ENCODE data around the gene FOXO6.

FOXO6 gene

DNA sequence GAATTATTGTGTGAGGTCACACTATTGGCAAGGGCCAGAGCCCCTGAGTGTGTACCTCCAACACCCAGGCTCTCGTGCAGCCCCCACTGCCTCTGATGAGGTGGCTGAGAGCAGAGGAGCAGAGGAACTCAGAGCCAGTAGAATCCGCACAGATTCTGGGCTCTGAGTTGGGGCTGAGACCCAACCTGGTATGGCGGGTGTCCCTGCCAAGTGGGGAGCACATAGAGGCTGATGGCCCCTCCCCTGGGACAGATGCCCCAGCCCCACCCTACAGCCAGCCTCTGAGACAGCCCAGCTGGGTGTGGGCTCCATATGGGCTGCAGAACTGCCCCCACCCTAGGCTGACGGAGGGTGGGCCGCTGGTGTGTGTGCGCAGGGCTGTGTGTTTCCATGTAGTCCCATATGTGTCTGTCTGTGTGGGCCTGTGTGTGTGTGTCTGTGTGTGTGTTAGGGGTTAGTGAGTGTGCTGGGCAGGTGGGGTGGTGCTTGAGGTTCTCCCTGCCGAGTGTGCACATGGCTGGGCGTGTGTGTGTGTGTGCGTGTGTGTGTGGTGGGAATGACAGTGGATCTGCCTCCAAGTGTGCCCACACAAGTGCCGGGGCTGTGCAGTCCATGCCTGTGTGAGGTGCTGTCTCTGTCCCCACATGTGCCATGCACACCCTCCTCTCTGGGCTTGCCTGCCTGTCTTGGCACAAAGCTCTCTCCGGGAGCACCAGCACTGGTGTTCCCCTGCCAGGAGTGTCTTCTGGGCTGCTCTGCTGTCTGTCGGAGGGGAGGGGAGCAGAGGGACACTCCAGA is 24.4 kb downstream of the FOXO6 start:
- DNase-seq (ENCODE audit: low spot score): no peak

DNA sequence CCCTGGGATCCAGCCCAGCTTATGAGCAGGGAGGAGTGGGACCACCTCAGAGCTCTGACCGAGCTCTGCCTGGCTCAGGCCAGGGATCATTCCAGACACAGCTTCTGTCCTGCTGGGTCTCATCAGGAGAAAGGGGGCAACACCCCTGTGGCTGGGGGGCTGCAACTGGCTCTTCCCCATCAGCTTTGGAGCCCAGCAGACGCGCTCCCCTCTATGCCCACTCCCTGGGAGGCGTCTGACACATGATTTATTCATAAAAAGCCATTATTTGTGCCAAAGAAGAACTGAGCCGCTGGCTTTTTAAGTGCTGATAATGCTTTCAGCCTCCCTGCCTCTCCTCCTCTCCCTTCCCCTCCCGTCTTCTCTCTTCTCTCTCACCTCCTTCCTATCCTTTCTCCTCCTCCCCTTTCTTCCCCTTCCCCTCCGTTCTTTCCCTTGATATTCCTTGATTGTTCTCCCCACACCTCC is 25.0 kb downstream of the FOXO6 start:
- DNase-seq (ENCODE audit: low spot score): no peak

DNA sequence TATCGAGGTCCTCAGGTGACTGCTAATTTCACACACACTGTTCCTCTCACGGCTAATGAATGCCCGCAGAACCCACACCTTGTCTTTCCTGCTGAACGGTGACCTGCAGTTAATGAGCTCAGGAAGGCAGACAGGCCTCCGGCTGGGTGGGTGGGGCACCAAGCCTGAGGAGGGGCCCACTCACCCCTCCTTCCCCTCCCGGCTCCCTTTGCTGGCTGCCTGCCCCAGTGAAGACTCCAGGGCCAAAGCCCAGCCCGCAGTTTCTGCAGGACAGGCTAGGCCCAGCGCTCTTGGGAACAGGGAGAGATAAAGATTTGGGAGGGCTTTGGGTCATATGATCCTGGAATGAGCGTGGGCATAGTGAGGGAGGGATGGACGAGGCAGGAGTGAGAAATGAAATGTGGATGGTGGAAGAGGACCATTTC is 26.4 kb downstream of the FOXO6 start:
- DNase-seq (ENCODE audit: low spot score): peak; percentile 86

DNA sequence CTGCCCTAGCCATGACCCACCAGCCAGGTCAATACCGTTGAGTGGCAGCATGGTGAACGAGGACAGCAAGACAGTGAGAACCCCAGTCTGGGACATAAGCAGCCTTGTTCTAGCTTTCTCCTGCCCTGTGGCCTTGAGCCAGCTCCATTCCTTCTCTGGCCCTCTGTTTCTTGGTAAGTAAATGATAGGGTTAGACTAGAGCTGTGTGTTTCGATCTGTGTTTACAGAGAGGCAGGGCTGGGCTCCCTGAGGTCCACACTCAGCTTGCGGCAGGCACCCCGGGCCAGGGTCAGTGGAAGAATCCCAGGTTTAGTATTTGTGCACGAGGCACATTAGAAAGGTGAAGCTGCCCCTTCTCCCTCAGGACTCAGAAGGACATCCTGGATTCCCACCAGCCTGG is 27.3 kb downstream of the FOXO6 start:
- DNase-seq (ENCODE audit: low spot score): no peak

DNA sequence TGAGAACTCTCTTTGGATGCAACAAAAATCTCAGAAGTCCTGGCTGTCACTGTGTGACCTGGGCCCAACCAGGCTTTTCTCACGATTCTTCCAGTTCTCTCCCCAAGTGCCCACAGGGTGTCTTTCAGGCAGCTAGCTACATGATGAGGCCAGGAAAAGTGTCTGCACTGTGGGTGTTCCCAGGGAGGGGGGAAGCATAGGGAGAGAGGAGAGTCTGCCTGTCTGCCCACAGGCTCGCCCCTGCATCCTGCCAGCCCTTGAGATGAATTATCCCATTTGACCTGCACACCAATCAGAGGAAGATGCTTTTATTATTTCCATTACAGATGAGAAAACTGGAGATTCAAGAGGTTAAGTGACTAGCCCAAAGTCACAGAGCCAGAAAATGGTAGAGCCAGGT is 27.8 kb downstream of the FOXO6 start:
- no peak for DNase-seq (ENCODE audit: low spot score)

DNA sequence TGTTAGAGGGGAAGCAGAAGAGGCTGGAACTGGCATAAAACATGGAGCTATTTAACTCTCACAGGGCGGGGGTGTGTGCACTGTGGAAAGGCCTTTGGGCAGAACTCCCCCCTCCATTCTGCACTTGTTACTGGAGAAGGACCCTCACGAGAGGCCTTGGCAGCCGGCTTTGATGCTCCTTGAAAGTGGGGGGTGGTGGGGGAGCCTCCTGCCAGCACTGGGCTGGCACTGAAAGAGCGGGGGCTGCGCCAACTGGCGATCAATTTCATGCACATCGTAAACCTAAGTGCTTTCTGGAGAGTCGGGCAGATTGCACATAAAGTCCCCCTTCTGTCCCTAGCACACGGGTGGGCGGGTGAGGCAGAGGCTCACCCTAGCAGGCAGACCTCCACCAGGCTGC is 28.9 kb downstream of the FOXO6 start:
- no peak for DNase-seq (ENCODE audit: low spot score)

DNA sequence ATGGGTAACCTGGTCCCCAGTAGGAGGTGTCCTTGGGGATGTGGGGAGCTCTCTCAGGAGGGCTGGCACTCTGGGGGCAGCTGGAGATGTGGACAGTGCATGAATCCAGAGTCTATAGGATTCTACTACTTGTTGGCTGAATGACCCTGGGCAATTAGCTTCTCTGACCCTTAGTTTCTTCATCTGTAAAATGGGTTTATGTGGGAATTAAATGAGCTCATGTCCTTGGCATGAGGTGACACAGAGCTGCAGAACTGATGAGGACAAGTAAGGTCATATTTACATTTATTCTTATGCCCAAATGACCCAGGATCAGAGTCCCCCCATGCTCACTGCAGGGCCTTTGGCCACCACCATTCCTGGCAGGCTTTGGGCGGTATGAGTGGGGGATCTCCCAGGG is 29.3 kb downstream of the FOXO6 start:
- DNase-seq (ENCODE audit: low spot score): no peak

DNA sequence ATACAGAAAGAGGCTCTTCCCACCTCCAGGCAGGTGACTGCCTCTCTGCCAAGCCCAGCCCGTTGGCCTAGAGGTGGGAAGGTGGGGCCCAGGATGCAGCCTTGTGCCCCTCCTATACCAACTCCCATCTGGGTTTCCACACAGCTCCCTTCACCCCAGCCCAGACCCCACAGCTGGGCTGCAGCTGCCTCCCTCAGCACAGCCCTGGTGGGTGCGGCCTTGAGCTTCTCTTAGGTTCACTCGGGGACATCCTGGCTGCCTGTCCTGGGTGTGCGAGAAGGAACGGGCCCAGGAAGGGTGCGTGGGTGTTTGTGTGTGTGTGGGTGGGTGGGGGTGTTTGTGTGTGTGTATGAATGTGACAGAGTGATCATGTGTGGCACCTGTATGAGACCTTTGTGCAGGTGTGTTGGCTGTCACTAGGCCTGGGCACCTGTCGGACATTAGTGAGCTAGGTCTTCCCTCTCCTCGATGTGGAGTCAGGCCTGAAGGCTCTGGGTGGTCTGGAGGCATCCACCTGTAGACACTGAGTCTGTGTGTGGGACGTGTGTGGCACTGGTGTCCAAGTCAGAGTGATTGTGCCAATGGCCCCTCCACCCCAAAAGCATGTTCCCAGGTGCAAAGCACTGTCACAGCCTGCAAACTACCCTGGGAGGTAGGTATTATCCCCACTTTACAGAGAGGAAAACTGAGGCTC is 30.7 kb downstream of the FOXO6 start:
- no peak for DNase-seq (ENCODE audit: low spot score)

DNA sequence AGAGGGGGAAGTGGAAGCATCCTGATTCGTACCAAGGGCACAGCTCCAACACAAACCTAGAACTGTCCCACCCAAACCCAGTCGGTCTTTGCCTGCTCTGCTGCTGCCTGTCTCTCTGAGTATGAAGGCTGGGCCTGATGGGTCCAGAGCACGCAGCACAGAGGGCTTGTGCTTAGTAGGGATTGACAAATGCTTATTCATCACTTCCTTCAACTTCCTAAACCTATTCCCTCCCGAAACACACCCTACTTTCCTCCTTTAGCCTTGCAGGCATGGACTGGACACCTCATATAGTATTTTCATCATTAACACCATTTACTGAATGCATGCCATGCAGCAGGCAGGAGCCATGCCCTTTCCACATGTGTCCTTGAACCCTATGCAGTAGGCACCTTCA is 31.3 kb downstream of the FOXO6 start:
- no peak for DNase-seq (ENCODE audit: low spot score)

DNA sequence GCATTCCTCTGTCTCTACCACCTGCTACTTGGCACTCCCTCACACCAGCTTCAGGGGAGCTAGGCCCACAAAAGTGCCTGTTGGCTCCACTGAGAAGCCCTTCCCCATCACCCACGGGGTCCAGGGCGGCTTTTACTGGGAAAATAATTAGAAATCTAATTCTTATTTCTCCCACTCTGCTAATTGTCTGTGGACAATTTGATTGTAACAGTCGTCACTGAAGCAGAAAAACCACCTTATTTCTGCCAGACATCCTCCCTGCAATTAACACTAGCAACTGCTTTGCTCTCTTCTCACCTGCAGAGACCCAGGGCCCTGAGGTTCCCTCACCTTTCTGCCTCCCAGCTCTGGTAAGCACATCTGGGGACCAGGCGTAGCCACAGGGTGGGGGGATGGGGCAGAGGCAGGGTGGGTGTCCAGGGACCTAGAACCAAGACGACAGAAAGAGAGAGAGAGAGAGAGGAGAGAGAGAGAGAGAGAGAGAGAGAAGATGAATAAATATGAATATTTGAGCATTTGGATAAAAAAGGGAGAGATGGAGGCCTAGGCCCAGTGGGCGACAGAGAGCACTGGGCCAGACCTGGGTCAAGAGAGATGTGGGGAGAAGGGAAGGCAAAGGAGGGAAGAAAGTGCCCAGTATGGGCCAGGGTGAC is 32.6 kb downstream of the FOXO6 start:
- DNase-seq (ENCODE audit: low spot score): no peak

DNA sequence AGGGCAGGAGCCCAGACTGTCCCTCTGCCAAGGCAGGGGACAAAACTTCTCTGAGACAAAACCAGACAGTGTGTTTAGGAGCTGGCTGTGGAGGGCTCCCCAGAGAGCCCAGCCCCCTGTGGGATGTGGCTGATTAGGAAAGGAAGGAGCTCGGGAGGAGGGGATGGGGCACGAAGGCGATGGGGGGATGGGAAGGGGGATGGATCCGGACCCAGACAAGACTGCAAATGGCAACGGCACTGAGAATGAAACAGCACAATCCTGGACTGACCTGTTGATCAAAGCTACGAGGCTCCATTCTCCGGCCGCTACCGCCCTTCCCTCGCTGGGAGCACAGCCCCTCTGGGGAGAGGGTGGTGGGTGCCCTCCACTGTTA is 33.1 kb downstream of the FOXO6 start:
- peak; percentile 47 for DNase-seq (ENCODE audit: low spot score)

DNA sequence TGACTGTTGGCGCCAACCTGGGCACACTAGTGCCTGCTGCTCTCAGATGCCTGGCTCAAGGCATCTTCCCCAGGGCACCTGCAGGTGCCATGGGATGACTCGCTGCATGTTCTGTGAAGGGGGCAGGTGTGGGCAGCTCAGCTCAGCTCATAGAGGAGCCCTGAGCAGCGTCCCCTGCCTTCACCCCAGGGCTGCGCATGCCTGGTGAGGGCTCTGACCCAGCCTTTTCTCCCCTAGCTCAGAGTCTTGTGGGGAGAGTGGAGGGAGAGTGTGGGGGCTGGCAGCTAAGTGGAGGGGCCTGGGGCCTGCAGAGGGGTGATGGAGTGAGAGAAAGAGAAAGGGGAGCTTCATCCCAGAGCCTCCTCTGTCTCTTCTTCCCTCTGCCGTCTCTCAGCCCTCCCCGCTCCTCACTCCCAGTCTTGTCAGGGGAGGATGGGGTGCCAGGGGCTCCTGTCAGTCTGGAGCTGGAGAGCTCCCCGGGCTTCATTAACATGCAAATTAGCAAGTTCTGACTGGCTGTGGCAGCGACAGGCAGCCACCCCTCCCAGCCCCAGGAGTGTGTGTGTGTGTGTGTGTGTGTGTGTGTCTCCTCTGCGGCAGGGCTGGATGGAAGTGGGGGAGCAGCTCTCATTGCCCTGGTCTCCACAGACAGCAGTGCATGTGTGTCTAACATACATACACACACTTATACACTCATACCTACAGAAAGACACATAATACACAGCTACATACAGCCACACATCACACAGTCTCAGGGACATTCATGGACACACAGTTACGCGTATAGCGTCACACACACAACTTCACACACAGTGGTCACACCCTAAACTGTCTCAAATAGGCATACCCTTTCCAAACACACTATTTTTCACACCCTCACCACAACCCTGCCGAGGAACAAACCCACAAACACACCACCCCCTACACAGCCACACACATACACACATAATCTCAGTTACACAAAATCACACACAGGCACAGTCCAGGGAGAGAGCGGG is 34.0 kb downstream of the FOXO6 start:
- DNase-seq (ENCODE audit: low spot score): peak; percentile 60

DNA sequence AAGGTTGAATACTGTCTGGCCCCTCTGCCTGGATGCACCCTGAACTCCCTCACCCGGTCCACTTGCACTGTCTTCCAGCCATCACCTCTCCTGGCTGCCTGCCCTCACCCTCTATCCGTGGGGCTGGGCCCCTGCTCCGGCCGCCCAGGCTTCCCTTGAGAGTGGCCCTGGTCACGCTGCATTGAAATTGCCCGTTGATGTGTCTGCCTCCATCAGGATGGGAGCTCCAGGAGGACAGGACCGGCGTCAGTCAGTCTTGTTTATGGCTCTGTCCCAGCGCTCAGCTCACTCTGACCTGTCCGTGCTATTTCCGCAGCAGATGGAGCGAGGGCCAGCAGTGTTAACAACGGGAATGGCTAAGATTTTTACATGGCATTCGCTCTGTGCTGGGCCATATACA is 34.9 kb downstream of the FOXO6 start:
- DNase-seq (ENCODE audit: low spot score): no peak

DNA sequence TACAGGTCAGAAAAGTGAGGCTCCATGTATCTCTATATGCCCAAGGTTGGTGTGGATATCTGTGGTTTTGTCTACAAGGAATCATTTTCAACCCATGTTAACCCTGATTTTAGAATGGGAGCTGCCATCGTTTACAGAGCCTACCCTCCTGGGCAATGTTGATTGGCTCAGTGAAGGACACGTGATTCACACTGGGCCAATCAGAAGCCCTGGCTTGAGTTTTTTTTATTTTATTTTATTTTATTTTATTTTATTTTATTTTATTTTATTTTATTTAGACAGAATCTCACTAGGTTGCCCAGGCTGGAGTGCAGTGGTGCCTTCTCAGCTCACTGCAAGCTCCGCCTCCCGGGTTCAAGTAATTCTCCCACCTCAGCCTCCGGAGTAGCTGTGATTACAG is 35.8 kb downstream of the FOXO6 start:
- DNase-seq (ENCODE audit: low spot score): no peak

DNA sequence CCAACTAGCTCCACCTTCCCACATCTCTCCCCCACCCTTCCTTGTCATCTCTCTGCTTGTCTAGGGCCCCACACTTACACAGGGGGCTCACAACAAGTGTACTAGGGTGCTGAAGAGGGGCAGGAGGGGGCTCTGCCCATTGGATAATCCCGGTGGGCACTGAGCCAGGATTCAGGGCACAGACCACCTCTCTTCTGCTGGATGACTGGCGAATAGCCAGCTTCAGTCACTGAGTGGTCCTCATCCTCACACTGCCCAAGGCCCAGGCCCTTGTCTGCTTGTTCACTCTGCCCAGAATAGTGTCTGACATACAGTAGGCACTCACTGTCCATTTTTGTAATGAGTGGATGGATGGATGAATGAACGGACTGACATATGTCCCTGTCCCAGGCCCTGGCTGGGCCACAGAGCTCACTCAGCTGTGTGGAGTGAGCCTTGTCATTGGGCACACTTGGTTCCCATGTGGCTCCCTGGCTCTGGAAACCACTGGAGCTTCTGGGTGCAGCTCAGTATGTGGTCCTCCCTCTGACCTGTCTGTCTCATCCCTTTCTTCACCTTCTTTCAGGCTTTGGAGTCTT is 36.6 kb downstream of the FOXO6 start:
- DNase-seq (ENCODE audit: low spot score): no peak

DNA sequence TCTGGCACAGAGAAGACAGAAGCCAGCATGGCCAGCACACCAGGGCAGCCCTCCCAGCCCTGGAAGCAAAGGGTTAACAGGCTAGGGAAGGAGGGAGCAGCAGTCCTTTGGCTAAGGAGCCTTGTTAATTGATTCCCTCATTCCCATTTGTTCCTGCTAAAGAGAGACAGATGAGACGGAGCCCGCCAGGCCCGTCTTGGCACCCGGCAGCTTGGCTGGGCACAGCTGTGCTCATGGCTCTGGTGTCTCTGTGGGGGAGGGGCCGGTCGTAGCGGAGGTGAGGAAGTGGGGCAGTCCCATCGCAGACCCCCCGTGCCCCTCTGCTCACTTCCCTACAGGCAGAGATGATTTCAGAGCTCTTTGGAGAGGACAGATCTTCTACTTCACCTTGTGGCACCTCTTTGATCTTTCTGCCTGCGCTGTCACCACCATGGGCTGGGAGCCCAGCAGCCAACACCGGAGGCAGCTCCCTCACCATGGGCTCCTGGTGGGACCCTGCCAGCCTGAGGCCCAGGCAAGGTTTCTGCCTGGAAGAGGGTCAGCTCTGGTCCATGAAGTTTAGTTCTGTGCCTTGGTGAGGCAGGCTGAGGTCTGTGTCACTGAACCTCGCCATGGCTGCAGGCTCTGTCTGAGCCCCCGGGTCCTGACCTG is 38.0 kb downstream of the FOXO6 start:
- peak; percentile 82 for DNase-seq (ENCODE audit: low spot score)

DNA sequence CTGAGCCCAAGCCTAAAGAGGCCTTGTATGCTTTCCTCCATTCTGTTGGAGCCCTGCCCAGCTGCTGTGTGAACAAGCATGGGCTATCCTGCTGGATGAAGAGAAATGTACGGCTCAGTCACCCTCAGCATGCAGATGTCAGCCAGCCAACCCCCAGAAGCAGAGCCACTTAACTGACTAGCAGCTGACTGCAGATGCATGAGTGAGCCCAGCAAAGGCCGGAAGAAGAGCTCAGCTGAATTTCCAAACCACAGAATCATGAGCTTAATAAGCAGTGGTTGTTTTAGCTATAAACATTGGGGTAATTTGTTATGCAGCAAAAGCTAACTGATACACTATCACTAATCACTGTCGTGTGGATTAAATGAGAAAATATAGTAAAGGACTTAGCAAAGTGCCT is 39.0 kb downstream of the FOXO6 start:
- no peak for DNase-seq (ENCODE audit: low spot score)

DNA sequence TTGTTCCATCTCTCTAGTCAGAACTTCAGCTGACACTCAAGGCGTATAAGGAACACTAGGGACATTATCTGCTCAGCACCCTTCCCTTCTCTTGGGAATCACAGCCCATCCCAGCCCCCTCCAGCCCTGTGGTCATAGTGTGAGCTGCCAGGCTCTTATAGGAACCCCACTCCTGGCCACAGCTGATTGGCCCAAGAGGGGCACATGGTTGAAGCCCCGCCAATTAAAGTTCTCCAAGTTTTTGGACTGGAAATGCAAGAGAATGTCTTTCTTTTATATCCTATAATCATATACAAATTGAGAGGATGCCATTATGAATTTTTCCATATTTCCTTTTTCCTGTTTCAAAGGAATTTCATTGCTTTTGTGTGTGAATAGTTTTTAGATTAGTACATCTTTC is 40.7 kb downstream of the FOXO6 start:
- DNase-seq (ENCODE audit: low spot score): no peak

DNA sequence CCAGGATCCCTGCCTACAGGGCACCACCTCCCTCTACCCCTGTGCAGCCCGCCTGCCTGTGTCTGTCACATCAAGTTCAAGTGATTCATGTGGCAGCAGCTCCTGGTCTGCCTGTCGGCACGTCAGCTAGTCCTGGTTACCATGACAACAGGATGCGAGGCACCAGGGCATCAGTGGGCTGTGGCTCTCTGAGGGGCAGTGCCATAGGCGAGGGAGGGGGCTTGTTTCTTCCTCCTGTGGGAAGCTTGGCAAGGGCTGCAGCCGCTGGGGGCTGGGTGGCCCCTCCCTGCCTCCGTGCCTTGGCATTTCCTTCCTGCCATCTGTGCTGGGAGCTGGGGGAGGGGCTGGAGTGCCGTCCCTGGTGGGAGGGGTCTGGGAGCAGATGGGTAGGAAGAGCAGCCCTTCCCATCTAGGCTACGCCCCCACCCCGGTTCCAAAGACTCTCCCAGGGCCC is 43.1 kb downstream of the FOXO6 start:
- peak; percentile 82 for DNase-seq (ENCODE audit: low spot score)

DNA sequence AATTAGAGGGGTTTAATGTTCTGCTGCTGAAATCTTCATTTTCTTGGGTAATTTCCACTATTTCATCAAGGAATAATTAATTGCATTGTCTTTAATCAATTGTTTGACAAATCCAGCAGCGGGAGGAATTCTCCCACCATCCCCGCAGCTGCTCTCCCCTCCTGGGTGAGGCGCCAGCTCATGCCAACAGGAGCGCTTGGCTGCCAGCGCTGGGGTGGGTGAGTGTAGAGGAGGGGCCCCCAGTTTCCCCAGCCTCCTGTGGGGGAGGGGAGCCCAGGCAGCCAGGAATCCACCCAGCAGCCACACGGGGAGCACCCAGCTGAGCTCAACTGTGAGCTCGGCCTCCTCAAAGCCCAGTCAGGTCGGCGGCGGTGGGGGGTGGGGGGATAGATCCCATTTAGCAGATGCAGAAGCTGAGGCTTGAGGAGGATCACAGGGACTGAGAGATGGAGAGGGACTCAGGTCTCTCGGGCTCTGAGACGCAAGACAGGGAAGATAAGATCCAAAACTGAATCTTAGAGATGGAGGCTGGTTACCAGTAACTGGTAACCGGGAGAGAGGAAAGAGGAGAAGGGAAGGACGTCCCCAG is 46.5 kb downstream of the FOXO6 start:
- DNase-seq (ENCODE audit: low spot score): no peak

DNA sequence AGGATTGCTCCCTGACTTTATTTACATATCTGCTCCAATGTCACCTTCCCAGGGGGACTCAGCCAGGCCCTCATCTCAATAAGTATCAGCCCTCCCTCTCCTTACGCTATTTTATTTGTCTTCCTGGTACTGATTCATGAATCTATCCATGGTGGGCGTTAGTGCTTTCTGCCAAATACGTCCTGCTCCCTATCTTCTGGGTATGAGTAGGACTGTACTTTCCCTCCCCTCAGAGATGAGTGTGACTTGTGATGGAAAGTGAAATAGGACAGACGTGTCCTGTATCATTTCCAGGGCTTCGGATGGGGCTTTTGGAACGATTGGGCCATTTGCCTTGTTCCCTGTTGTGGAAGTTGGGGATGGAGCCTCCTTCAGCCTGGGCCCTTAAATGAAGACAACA is 47.5 kb downstream of the FOXO6 start:
- no peak for DNase-seq (ENCODE audit: low spot score)
